NT2/D1 (cell line): ENCODE data around the gene METRNL.

Experiments used
- SUZ12 ChIP-seq: IDR thresholded peaks from 2 replicates; pipeline ENCODE4 v1.6.1; 2011; ENCODE audit not compliant: insufficient read length, insufficient read depth; ENCODE audit errors: extremely low read depth
- YY1 ChIP-seq: IDR thresholded peaks from 2 replicates; pipeline ENCODE4 v1.6.1; 2011; ENCODE audit not compliant: insufficient read length, insufficient read depth
- ZNF274 ChIP-seq: IDR thresholded peaks from 2 replicates; pipeline ENCODE4 v1.6.1; 2011; ENCODE audit warnings: mild to moderate bottlenecking, low read depth, low read length

DNA sequence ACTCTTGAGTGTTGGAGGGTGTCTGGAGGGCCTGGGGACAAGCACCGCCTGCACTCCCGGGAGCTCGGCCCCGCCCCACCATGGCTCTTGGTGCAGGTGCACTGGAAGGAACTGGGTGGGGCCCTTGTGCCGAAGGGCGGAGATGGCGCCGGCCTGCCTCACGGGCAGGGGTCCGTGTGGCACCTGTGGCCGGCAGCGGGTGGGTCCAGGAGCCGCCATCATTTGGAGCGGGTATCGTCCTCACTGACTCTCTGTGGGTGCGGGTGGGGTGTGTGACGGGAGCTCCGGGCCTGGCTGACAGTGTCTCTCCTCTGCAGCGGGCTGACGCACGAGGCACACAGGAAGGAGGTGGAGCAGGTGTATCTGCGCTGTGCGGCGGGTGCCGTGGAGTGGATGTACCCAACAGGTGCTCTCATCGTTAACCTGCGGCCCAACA is 5.2 kb downstream of the METRNL start:
- no peak for TF ChIP-seq YY1
- TF ChIP-seq SUZ12, result no peak
- TF ChIP-seq ZNF274, result no peak
